Amygdala (tissue), 56 donors: ENCODE results near the gene DMC1.
"Not testable (repeated sequence)": the region's sequence is repeated elsewhere in the genome, so short reads cannot be mapped to it uniquely, and the experiment has no call there.

Experiments used
- DNase-seq, 56 donors: peaks; one replicate each; lab custom pipeline; 2025; lab: John Stamatoyannopoulos, UW

Gene DMC1

DNA sequence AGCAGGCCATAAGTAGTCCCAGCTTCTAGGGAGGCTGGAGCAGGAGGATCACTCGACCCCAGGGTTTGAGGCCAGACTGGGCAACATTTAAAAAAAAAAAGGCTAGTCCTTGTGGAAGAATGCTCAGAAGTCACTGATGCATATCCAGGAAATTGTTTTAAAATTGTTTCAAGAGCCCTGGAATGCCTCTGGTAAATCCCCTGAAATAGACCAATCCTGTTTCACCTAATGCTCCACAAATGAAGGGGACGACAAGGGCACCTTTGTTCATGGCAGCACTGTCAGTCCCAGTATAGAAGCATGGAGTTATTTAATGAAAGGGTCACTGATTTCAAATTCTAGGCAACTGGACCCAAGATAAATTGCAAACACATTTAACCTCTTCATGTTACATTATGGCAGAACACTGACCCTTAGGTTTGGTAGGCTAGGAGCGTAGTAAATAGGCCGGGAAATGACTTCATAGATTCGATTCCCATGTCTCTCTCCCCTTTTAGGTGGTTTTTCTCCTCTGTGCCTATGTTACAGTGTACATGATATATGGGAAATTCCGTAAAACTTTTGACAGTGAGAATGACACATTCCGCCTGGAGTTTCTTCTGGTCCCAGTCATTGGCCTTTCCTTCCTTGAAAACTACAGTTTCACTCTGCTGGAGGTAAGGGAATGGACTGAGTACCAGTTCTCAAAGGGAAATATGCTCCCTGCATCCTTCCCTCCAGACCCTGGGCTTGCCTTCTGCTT, 90.7 kb downstream of the DMC1 start:
- no peak for DNase-seq

DNA sequence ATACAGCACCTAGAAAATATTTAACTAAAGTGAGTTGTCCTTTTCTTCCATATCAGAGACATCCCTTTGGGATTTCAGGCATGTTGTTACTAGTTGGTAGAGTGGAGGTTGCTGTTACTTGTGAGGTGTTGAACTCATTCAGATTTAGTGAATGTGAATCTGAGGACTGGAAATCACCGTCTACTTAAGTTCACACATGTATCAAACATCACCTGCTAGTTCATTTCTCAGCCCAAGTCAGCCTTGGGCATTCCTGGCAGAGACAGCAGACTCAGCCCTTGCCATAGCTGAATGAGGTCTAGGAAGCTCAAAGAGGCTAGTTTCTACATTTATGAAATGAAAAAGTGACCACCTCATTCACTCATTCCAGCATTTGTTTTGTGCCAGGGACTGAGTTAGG, 92.4 kb downstream of the DMC1 start:
- no peak for DNase-seq

DNA sequence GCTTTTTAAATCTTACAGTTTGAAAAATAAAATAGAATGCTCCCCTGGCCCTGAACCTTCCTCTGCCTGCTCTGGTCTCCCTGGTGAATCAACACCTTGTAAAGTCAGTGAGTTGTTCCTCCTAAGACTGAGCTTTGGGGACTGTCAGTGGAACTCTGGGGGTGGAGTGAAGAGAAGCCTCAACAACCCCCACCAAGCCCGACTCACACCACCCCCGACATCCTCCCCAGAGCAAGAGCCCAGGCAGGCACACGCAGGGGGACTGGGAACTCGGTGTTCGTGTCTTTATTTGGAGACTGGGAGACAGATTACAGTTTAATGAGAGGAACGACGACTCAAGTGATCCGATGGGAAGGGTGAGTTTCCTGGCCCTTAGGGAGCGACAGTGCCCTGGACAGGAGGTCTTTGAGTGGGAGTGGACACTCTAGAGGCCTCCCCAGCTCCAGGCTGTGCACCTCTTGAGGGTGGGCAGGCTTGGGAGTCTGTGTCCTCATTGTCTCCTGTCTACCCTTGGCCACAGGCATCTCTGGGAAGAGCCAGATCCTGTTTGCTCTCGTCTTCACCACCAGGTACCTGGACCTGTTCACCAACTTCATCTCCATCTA, 95.9 kb downstream of the DMC1 start:
- peak in 2 of 56 donors; percentile 24 to 41 for DNase-seq

- no peak for DNase-seq
Measured at GRCh38 chr22:38471237-38471636, 98.7 kb downstream of the DMC1 start.

- not testable (repeated sequence) for DNase-seq
Measured at GRCh38 chr22:38470179-38470578, 99.8 kb downstream of the DMC1 start.

DNA sequence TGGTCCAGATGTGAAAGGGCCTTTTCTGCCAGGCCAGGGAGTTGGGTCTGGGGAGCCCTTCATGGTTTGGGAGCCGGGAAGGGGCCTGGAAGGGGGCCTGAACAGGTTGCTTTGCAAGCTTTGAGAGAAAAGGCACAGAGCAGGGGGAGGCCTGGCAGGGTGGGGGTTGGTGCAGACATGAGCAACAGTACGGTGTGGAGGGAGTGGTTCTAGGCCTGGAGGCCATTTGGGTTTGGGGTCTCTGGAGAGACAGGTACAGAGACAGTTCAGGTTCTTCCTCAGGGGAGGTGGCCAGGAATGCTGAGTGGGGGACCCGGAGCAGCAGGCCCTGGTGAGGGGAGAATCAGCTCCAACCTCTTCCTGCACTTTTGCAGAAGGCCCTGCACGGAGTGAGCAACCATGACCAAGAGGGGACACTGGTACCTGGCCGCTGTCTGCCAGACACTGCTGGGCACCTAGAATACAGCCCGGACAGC, 100.6 kb downstream of the DMC1 start:
- no peak for DNase-seq
